H1 (cell line): ENCODE data around the gene MCEMP1. TPM values are rescaled to one million over a fixed set of nuclear protein-coding genes. Genes with fewer than 3 reads are reported as not detected.

Experiments used
- CTCF ChIA-PET: fragments of 300-600 bp; sonication (Branson Sonifier 250); formaldehyde crosslinking; loops from one replicate; lab custom pipeline; 2021; ENCODE audit not compliant: partially characterized antibody; lab: Charles Lee
- POLR2A ChIA-PET: fragments of 300-600 bp; sonication (Branson Sonifier 250); formaldehyde crosslinking; loops from one replicate; lab custom pipeline; 2021; ENCODE audit warnings: inconsistent platforms; ENCODE audit not compliant: partially characterized antibody; lab: Charles Lee
- DNase-seq, 2 experiments: peaks; one replicate each; pipeline versions ENCODE4 v3.0.0 to v3.0.0-alpha.2; 2010 to 2022; ENCODE audit warnings: low spot score in 2 of 2, low read depth in 1 of 2, mixed read lengths in 1 of 2
- FAIRE-seq: peaks from 2 replicates; lab custom pipeline; 2011; peaks lifted over from hg19 to GRCh38; lab: Jason Lieb, UNC
- H2AFZ ChIP-seq: 2 replicates; pipeline ENCODE4 v1.8.1; 2012; ENCODE audit warnings: low read length, inconsistent platforms
- H2AK5ac ChIP-seq: 2 replicates; pipeline ENCODE4 v1.6.1; 2013; ENCODE audit warnings: low read depth, low read length
- H2BK120ac ChIP-seq: replicated peaks from 2 replicates; pipeline ENCODE3; 2013; ENCODE audit warnings: low read depth, low read length, inconsistent platforms
- H2BK12ac ChIP-seq: 2 replicates; pipeline ENCODE4 v1.6.1; 2013; ENCODE audit warnings: low read depth, low read length
- H2BK15ac ChIP-seq: 2 replicates; pipeline ENCODE4 v1.6.1; 2013; ENCODE audit warnings: low read length
- H2BK20ac ChIP-seq: 2 replicates; pipeline ENCODE4 v1.6.1; 2013; ENCODE audit warnings: low read length
- H2BK5ac ChIP-seq: 2 replicates; pipeline ENCODE4 v1.6.1; 2013; ENCODE audit warnings: low read depth, low read length
- H3K14ac ChIP-seq: 2 replicates; pipeline ENCODE4 v1.6.1; 2013; ENCODE audit warnings: inconsistent platforms; ENCODE audit not compliant: insufficient read length
- H3K18ac ChIP-seq: 2 replicates; pipeline ENCODE4 v1.6.1; 2013; ENCODE audit warnings: low read length; ENCODE audit errors: extremely low read depth
- H3K23ac ChIP-seq: 2 replicates; pipeline ENCODE4 v1.6.1; 2013; ENCODE audit warnings: inconsistent platforms; ENCODE audit not compliant: insufficient read length
- H3K23me2 ChIP-seq: 2 replicates; pipeline ENCODE4 v1.6.1; 2013; ENCODE audit warnings: low read depth, low read length
- H3K27ac ChIP-seq: 2 replicates; pipeline ENCODE4 v1.6.1; 2011; ENCODE audit warnings: low read depth, low read length, inconsistent platforms
- H3K27me3 ChIP-seq, 4 experiments: replicated peaks in 1 of 4; 1 replicate in 1 of 4; 2 replicates in 3 of 4; pipeline versions ENCODE4 v1.6.1 to v1.8.1; 2011 to 2013; ENCODE audit warnings: low read length in 3 of 4, mild to moderate bottlenecking in 3 of 4, inconsistent platforms in 2 of 4, mixed read lengths in 2 of 4, moderate library complexity in 1 of 4; ENCODE audit not compliant: control insufficient read depth in 3 of 4, insufficient read depth in 3 of 4; ENCODE audit errors: extremely low read depth in 1 of 4
- H3K36me3 ChIP-seq, 4 experiments: 2 replicates each; pipeline versions ENCODE4 v1.6.1 to v1.8.1; 2011 to 2013; ENCODE audit warnings: mild to moderate bottlenecking in 4 of 4, low read length in 3 of 4, moderate library complexity in 2 of 4, control low read depth in 1 of 4, inconsistent platforms in 1 of 4; ENCODE audit not compliant: insufficient read depth in 4 of 4, control insufficient read depth in 2 of 4
- H3K4ac ChIP-seq: replicated peaks from 2 replicates; pipeline ENCODE3; 2013; ENCODE audit warnings: low read length, low read depth, mixed read lengths, inconsistent platforms; ENCODE audit not compliant: insufficient read length
- H3K4me1 ChIP-seq, 4 experiments: replicated peaks in 1 of 4; 1 replicate in 1 of 4; 2 replicates in 3 of 4; pipeline versions ENCODE4 v1.6.1 to v1.8.1; 2011 to 2013; ENCODE audit warnings: low read length in 3 of 4, inconsistent platforms in 2 of 4, mixed read lengths in 1 of 4; ENCODE audit not compliant: insufficient read depth in 4 of 4, control insufficient read depth in 3 of 4
- H3K4me2 ChIP-seq, 2 experiments: 2 replicates each; pipeline versions ENCODE4 v1.6.1 to v1.8.1; 2011 to 2013; ENCODE audit warnings: low read depth in 2 of 2, low read length in 2 of 2, control low read depth in 1 of 2, inconsistent platforms in 1 of 2, mild to moderate bottlenecking in 1 of 2; ENCODE audit not compliant: insufficient read depth in 1 of 2
- H3K4me3 ChIP-seq, 4 experiments: fragments of 200-600, 300-600 bp in 1 of 4; sonication (generic), shearing (Covaris generic), sonication (Bioruptor Twin) in 1 of 4; 2 replicates each; pipeline versions ENCODE4 v1.5.1 to v1.8.1; 2011 to 2016; ENCODE audit warnings: low read length in 4 of 4, low read depth in 3 of 4, control low read depth in 2 of 4, inconsistent platforms in 2 of 4, mild to moderate bottlenecking in 2 of 4, mixed read lengths in 1 of 4, moderate library complexity in 1 of 4; ENCODE audit not compliant: insufficient read depth in 2 of 4; ENCODE audit errors: extremely low read depth in 1 of 4
- H3K56ac ChIP-seq: replicated peaks from 2 replicates; pipeline ENCODE3; 2013; ENCODE audit warnings: low read depth, mild to moderate bottlenecking, mixed read lengths, low read length, inconsistent platforms; ENCODE audit not compliant: insufficient read length
- H3K79me1 ChIP-seq: 2 replicates; pipeline ENCODE4 v1.6.1; 2013; ENCODE audit warnings: low read depth, low read length, control low read depth
- H3K79me2 ChIP-seq, 2 experiments: 2 replicates each; pipeline versions ENCODE4 v1.6.1 to v1.8.1; 2012 to 2013; ENCODE audit warnings: low read length in 2 of 2, mild to moderate bottlenecking in 2 of 2, inconsistent platforms in 1 of 2; ENCODE audit not compliant: insufficient read depth in 2 of 2, control insufficient read depth in 1 of 2
- H3K9ac ChIP-seq, 4 experiments: replicated peaks in 1 of 4; 1 replicate in 1 of 4; 2 replicates in 3 of 4; pipeline versions ENCODE4 v1.6.1 to v1.8.1; 2011 to 2013; ENCODE audit warnings: low read depth in 3 of 4, low read length in 3 of 4, control low read depth in 2 of 4, mild to moderate bottlenecking in 2 of 4, moderate library complexity in 2 of 4, inconsistent platforms in 1 of 4; ENCODE audit errors: extremely low read depth in 1 of 4
- H3K9me3 ChIP-seq, 2 experiments: 2 replicates each; pipeline versions ENCODE4 v1.6.1 to v1.8.1; 2012 to 2013; ENCODE audit warnings: mild to moderate bottlenecking in 2 of 2, moderate library complexity in 2 of 2, control low read depth in 1 of 2, inconsistent platforms in 1 of 2, low read depth in 1 of 2, low read length in 1 of 2, mixed read lengths in 1 of 2; ENCODE audit not compliant: insufficient read depth in 2 of 2
- H4K20me1 ChIP-seq, 2 experiments: replicated peaks in 1 of 2; 2 replicates each; pipeline versions ENCODE3 to v1.8.1; 2011 to 2013; ENCODE audit warnings: inconsistent platforms in 2 of 2, low read length in 2 of 2, mild to moderate bottlenecking in 1 of 2; ENCODE audit not compliant: insufficient read depth in 2 of 2, control insufficient read depth in 1 of 2
- H4K5ac ChIP-seq: 2 replicates; pipeline ENCODE4 v1.6.1; 2013; ENCODE audit warnings: low read length, low read depth, mixed read lengths, inconsistent platforms; ENCODE audit not compliant: insufficient read length
- H4K8ac ChIP-seq: 2 replicates; pipeline ENCODE4 v1.8.0; 2013; ENCODE audit warnings: mild to moderate bottlenecking, moderate library complexity, low read length, inconsistent platforms; ENCODE audit not compliant: insufficient read depth; ENCODE audit errors: extremely low read depth
- H4K91ac ChIP-seq: replicated peaks from 2 replicates; pipeline ENCODE3; 2013; ENCODE audit warnings: low read length, mixed read lengths, inconsistent platforms; ENCODE audit not compliant: insufficient read length
- EGR1 ChIP-seq: IDR thresholded peaks from 2 replicates; pipeline ENCODE4 v1.6.1; 2011; ENCODE audit warnings: low read depth, low read length, borderline replicate concordance
- NANOG ChIP-seq: IDR thresholded peaks from 2 replicates; pipeline ENCODE4 v1.6.1; 2011; ENCODE audit warnings: low read length, low read depth, mild to moderate bottlenecking, inconsistent platforms; ENCODE audit not compliant: insufficient read depth, poor library complexity, severe bottlenecking
- SUZ12 ChIP-seq: fragments of 200-600 bp; sonication (generic); IDR thresholded peaks from 2 replicates; pipeline ENCODE4 v1.6.1; 2012; ENCODE audit warnings: mild to moderate bottlenecking, inconsistent platforms, low read length, moderate library complexity, mixed read lengths
- TAF1 ChIP-seq: IDR thresholded peaks from 2 replicates; pipeline ENCODE4 v1.6.1; 2011; ENCODE audit warnings: mild to moderate bottlenecking, low read depth, low read length
- YY1 ChIP-seq: IDR thresholded peaks from 2 replicates; pipeline ENCODE4 v1.6.1; 2011; ENCODE audit warnings: low read depth, mild to moderate bottlenecking, low read length
- ZNF274 ChIP-seq: IDR thresholded peaks from 2 replicates; pipeline ENCODE4 v1.7.0; 2012; ENCODE audit warnings: low read length, borderline replicate concordance; ENCODE audit errors: extremely low read depth
- WGBS, 2 experiments: shearing (Covaris generic) in 1 of 2; methylation state at CpG; one replicate each; pipeline versions ENCODE4 v1.1.6 to v1.1.7; 2013 to 2015; ENCODE audit warnings: low lambda C conversion rate in 2 of 2, mixed read lengths in 2 of 2, inconsistent platforms in 1 of 2, low coverage in 1 of 2, missing lambda C conversion rate in 1 of 2; ENCODE audit not compliant: insufficient replicate concordance in 2 of 2, insufficient coverage in 1 of 2, insufficient read length in 1 of 2; ENCODE audit errors: extremely low coverage in 1 of 2, missing lambda C conversion rate in 1 of 2; 5-methylcytosine and 5-hydroxymethylcytosine counted together
- polyA plus RNA-seq, 7 experiments: library from polyadenylated mRNA; depleted of rRNA in 3 of 7; stranded (reverse) in 5 of 7; unstranded in 2 of 7; fragments of >200 nt in 5 of 7; fragments of 200-250 nt in 2 of 7; gene quantifications; 1 replicate in 5 of 7; 2 replicates in 1 of 7; 4 replicates in 1 of 7; pipeline versions ENCODE4 v1.2.1 to v1.2.3, GENCODE V29; 2011 to 2013; ENCODE audit warnings: missing spikeins in 2 of 7, mixed read lengths in 2 of 7
- total RNA-seq: library from RNA; stranded (reverse); fragmentation: NEBNext Ultra II Directional; extraction: Animal tissue kit (Norgen Biotek cat#: 25700); gene quantifications from 2 replicates; pipeline ENCODE4 v1.2.1, GENCODE V29; 2021

Gene MCEMP1
- total and polyA plus RNA-seq, 2 of the 8 experiments (the other 6 are each of a cell fraction or from before 2014, with no cell fraction given) = not detected

- POLR2A ChIA-PET = no interaction called here
- TF ChIP-seq YY1 (no peak), ZNF274 (no peak), TAF1 (no peak), SUZ12 (no peak), EGR1 (no peak), NANOG (no peak)
- TF ChIP-seq, all 59 proteins: peak for 0
- Histone ChIP-seq H3K23me2 (0 out of 2 replicates have a peak, but pooled peaks cover 1% of the 10 kb centered on the region), H3K18ac (no peak overlapping the region), H3K27me3 (no peaks in the 10 kb centered on the region; a peak in 1 of 7 replicates), H3K36me3 (no peaks in the 10 kb centered on the region), H3K4me3 (no peak overlapping the region), H3K56ac (no peak overlapping the region), H2BK15ac (no peak overlapping the region), H3K4ac (no peak overlapping the region), H2AFZ (no peak overlapping the region), H3K9me3 (no peaks in the 10 kb centered on the region), H2BK120ac (no peak overlapping the region), H3K14ac (no peak overlapping the region), H2BK20ac (no peak overlapping the region), H4K8ac (no peak overlapping the region), H2BK5ac (no peak overlapping the region), H3K23ac (no peak overlapping the region), H4K91ac (no peak overlapping the region), H2AK5ac (no peak overlapping the region), H3K79me1 (no peaks in the 10 kb centered on the region), H3K9ac (no peak overlapping the region), H4K20me1 (no peaks in the 10 kb centered on the region), H2BK12ac (no peak overlapping the region), H3K4me2 (no peak overlapping the region), H3K27ac (no peak overlapping the region), H4K5ac (no peak overlapping the region), H3K4me1 (no peaks in the 10 kb centered on the region; a peak in 1 of 7 replicates), H3K79me2 (no peaks in the 10 kb centered on the region)
- no peak for DNase-seq
- CTCF ChIA-PET = interaction anchor here (1.3 kb wide), 1 partner anchor 89 kb away, joined by 3 read pairs; no protein-coding TSS in a partner anchor
- FAIRE-seq = no peak
- 92% methylated on average over 10 of the region's 10 CpGs; no CpG with 5 or more reads in 1 of the 2 experiments for WGBS, 2 experiments
Observed at GRCh38 chr19:7709932-7710460, 33.1 kb downstream of the MCEMP1 start.
